Osteoblast (primary cell): ENCODE results near the gene HSPA12B. TPM values are rescaled to one million over a fixed set of nuclear protein-coding genes. Genes with fewer than 3 reads are reported as not detected.

Source experiments
- DNase-seq: peaks from one replicate; pipeline ENCODE4 v3.0.0; 2011; ENCODE audit warnings: low spot score, mixed read lengths; ENCODE audit not compliant: insufficient read length; ENCODE audit errors: missing footprints
- H2AFZ ChIP-seq: 2 replicates; pipeline ENCODE4 v1.6.0; 2011; ENCODE audit warnings: mild to moderate bottlenecking, low read length
- H3K27ac ChIP-seq: 2 replicates; pipeline ENCODE4 v1.5.1; 2011; ENCODE audit warnings: mild to moderate bottlenecking, low read depth, low read length, moderate library complexity
- H3K27me3 ChIP-seq: 2 replicates; pipeline ENCODE4 v1.6.0; 2012; ENCODE audit warnings: mild to moderate bottlenecking, control low read depth, inconsistent platforms, low read length, moderate library complexity; ENCODE audit not compliant: insufficient read depth
- H3K36me3 ChIP-seq: 2 replicates; pipeline ENCODE4 v1.5.1; 2011; ENCODE audit warnings: mild to moderate bottlenecking, low read length, control low read depth, moderate library complexity; ENCODE audit not compliant: insufficient read depth
- H3K4me1 ChIP-seq: 2 replicates; pipeline ENCODE4 v1.5.1; 2011; ENCODE audit warnings: mild to moderate bottlenecking, low read length, control low read depth, moderate library complexity; ENCODE audit not compliant: insufficient read depth
- H3K4me2 ChIP-seq: 2 replicates; pipeline ENCODE4 v1.6.0; 2011; ENCODE audit warnings: mild to moderate bottlenecking, low read length; ENCODE audit not compliant: insufficient read depth
- H3K4me3 ChIP-seq: fragments of 200-600 bp; sonication (generic); 3 replicates; pipeline ENCODE4 v1.5.1; 2012; ENCODE audit warnings: mild to moderate bottlenecking, low read length, inconsistent platforms; ENCODE audit not compliant: insufficient read depth
- H3K79me2 ChIP-seq: 2 replicates; pipeline ENCODE4 v1.6.0; 2012; ENCODE audit warnings: mild to moderate bottlenecking, low read length, control low read depth, inconsistent platforms; ENCODE audit not compliant: insufficient read depth
- H3K9me3 ChIP-seq: 2 replicates; pipeline ENCODE4 v1.5.1; 2011; ENCODE audit warnings: low read depth, low read length, control low read depth
- H4K20me1 ChIP-seq: 2 replicates; pipeline ENCODE4 v1.6.0; 2012; ENCODE audit warnings: mild to moderate bottlenecking, low read length, control low read depth; ENCODE audit not compliant: insufficient read depth
- CTCF ChIP-seq: IDR thresholded peaks from 2 replicates; pipeline ENCODE4 v1.5.1; 2011; ENCODE audit warnings: mild to moderate bottlenecking, low read depth, low read length, moderate library complexity; ENCODE audit errors: extremely low read depth
- total RNA-seq: library from RNA; depleted of rRNA; stranded (reverse); fragments of >200 nt; gene quantifications from 2 replicates; pipeline ENCODE4 v1.2.3, GENCODE V29; 2012

HSPA12B gene
- total RNA-seq, 1 donor, result not detected

GRCh38 chr20:3749087-3749688 lies 16.7 kb downstream of the HSPA12B start:
- Histone ChIP-seq H3K27ac (no peak overlapping the region), H2AFZ (no peak overlapping the region), H3K27me3 (no peaks in the 10 kb centered on the region), H3K79me2 (no peaks in the 10 kb centered on the region), H3K36me3 (no peaks in the 10 kb centered on the region), H3K9me3 (no peaks in the 10 kb centered on the region), H3K4me3 (no peak overlapping the region), H4K20me1 (no peaks in the 10 kb centered on the region), H3K4me2 (no peak overlapping the region), H3K4me1 (no peaks in the 10 kb centered on the region)
- DNase-seq, result peak; percentile 41
- no peak for TF ChIP-seq CTCF

- Histone ChIP-seq H2AFZ (no peak overlapping the region), H3K36me3 (no peaks in the 10 kb centered on the region), H3K27me3 (no peaks in the 10 kb centered on the region), H3K79me2 (no peaks in the 10 kb centered on the region), H3K27ac (no peak overlapping the region), H3K4me2 (no peak overlapping the region), H3K4me3 (no peak overlapping the region), H3K9me3 (no peaks in the 10 kb centered on the region), H3K4me1 (no peaks in the 10 kb centered on the region), H4K20me1 (no peaks in the 10 kb centered on the region)
- peak; percentile 49 for TF ChIP-seq CTCF
- peak; percentile 99 for DNase-seq
These were observed 17.4 kb downstream of the HSPA12B start for GRCh38 chr20:3749689-3750531.

DNA sequence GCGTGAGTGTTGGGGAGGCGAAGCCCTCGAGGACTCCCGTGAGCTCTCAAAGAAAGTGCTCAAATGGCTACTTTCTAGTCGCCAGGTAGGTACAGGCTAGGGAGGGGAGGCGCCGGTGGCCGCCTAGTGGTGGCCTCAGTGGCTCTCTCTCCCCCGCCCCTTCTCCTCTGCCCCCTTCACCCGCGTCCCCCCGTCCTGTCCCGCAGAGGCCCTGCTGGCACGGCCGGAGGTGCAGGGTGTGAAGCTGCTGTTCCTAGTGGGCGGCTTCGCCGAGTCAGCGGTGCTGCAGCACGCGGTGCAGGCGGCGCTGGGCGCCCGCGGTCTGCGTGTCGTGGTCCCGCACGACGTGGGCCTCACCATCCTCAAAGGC lies 18.8 kb downstream of the HSPA12B start:
- H3K27ac ChIP-seq, result no peak overlapping the region
- no peaks in the 10 kb centered on the region for H3K79me2 ChIP-seq
- H3K4me3 ChIP-seq, result no peak overlapping the region
- H3K9me3 ChIP-seq, result no peaks in the 10 kb centered on the region
- no peaks in the 10 kb centered on the region for H4K20me1 ChIP-seq
- no peak for DNase-seq
- H2AFZ ChIP-seq, result no peak overlapping the region
- TF ChIP-seq CTCF, result no peak
- H3K4me1 ChIP-seq, result no peaks in the 10 kb centered on the region
- no peak overlapping the region for H3K4me2 ChIP-seq
- H3K36me3 ChIP-seq, result no peaks in the 10 kb centered on the region
- no peaks in the 10 kb centered on the region for H3K27me3 ChIP-seq

DNA sequence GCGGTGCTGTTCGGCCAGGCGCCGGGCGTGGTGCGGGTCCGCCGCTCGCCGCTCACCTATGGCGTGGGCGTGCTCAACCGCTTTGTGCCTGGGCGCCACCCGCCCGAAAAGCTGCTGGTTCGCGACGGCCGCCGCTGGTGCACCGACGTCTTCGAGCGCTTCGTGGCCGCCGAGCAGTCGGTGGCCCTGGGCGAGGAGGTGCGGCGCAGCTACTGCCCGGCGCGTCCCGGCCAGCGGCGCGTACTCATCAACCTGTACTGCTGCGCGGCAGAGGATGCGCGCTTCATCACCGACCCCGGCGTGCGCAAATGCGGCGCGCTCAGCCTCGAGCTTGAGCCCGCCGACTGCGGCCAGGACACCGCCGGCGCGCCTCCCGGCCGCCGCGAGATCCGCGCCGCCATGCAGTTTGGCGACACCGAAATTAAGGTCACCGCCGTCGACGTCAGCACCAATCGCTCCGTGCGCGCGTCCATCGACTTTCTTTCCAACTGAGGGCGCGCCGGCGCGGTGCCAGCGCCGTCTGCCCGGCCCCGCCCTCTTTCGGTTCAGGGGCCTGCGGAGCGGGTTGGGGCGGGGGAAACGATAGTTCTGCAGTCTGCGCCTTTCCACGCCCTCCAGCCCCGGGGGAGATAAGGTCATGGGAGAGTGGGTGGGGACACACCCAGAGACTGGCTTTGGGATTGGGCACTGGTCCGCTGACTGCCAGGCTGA lies 19.3 kb downstream of the HSPA12B start:
- peak; percentile 64 for DNase-seq
- no peaks in the 10 kb centered on the region for H3K4me1 ChIP-seq
- no peaks in the 10 kb centered on the region for H3K27me3 ChIP-seq
- no peaks in the 10 kb centered on the region for H3K9me3 ChIP-seq
- no peak overlapping the region for H3K27ac ChIP-seq
- peak overlapping the region; percentile 19 for H3K4me3 ChIP-seq
- no peaks in the 10 kb centered on the region for H3K79me2 ChIP-seq
- no peaks in the 10 kb centered on the region for H4K20me1 ChIP-seq
- TF ChIP-seq CTCF, result no peak
- H2AFZ ChIP-seq, result no peak overlapping the region
- no peaks in the 10 kb centered on the region for H3K36me3 ChIP-seq
- no peak overlapping the region for H3K4me2 ChIP-seq
